Skeletal muscle tissue (tissue), 4 donors: ENCODE results near the gene PLCL2. TPM values are rescaled to one million over a fixed set of nuclear protein-coding genes. Genes with fewer than 3 reads are reported as not detected.

ENCODE experiments used
- H3K27ac ChIP-seq: one replicate; pipeline ENCODE4 v1.7.0; 2013; ENCODE audit warnings: mild to moderate bottlenecking, low read depth, low read length, inconsistent platforms
- H3K27me3 ChIP-seq, 3 donors: one replicate each; pipeline ENCODE4 v1.7.0; 2013; ENCODE audit warnings: low read length in 3 of 3; ENCODE audit not compliant: control insufficient read depth in 3 of 3, insufficient read depth in 3 of 3
- H3K36me3 ChIP-seq, 3 donors: one replicate each; pipeline ENCODE4 v1.7.0; 2013; ENCODE audit warnings: low read length in 3 of 3; ENCODE audit not compliant: control insufficient read depth in 3 of 3, insufficient read depth in 3 of 3
- H3K4me1 ChIP-seq, 3 donors: one replicate each; pipeline ENCODE4 v1.7.0; 2013; ENCODE audit warnings: low read length in 3 of 3, mild to moderate bottlenecking in 3 of 3; ENCODE audit not compliant: control insufficient read depth in 3 of 3, insufficient read depth in 3 of 3
- H3K4me3 ChIP-seq, 3 donors: one replicate each; pipeline ENCODE4 v1.7.0; 2013; ENCODE audit warnings: low read length in 3 of 3
- H3K9ac ChIP-seq, 3 donors: one replicate each; pipeline ENCODE4 v1.7.0; 2013; ENCODE audit warnings: low read length in 3 of 3, mild to moderate bottlenecking in 3 of 3, moderate library complexity in 2 of 3, low read depth in 1 of 3
- H3K9me3 ChIP-seq, 3 donors: one replicate each; pipeline ENCODE4 v1.7.0; 2013; ENCODE audit warnings: low read length in 3 of 3; ENCODE audit not compliant: control insufficient read depth in 3 of 3
- total RNA-seq: library from RNA; depleted of rRNA; stranded (reverse); fragments of >200 nt; gene quantifications from one replicate; pipeline ENCODE4 v1.2.3, GENCODE V29; 2014
- donor health status: Osteomylitis.

The PLCL2 gene
- total RNA-seq, 1 donor from 2014 or later = 83.5 TPM

DNA sequence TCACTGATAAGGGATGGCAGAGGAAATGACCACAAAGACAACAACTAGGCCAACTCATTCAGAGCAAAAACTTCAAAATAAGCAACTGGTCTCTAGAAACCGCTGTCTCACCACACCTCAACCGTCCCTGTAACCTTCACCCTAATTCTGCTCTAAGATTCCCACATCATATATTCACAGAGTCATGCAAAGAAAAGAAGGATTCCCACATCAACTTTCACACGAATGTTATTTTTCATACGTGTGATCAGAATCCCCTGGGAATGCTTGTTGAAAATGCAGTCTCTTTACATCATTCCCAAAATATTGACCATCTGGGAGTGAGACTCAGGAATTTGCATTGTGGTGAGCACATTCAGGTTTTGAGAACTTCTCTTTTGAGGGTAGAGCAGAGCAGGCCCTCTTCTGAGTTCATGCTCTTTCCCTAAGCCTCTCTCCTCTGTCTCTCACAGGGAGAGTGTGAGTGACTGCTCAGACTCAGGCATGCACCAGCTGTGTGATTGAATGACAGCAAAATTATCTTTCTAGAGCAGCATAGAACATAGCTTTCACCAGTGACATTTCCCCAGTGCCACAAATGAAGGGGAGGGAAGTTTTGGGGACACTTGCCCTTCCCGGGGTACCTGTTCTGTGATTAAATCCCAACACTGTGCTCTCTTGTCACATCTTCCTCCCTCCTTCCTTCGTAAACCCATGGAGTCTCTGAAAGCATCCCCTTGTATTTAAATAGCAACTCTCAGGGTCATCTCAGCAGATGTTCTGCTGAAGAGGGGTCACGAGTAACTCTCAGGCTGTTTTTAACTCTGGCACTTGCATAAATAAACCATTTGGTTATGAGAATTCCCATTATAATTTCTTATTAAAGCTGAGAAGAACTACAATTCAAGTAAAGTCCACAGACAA, 170.9 kb downstream of the PLCL2 start:
- peaks cover 10 to 16% (median 13%) of the 10 kb centered on the region in 3 donors for H3K4me1 ChIP-seq
- H3K36me3 ChIP-seq = peaks cover 0 to 4% (median 0%) of the 10 kb centered on the region in 3 donors
- no peaks in the 10 kb centered on the region for H3K9me3 ChIP-seq
- no peaks in the 10 kb centered on the region for H3K27me3 ChIP-seq
- peak overlapping the region; percentile 44 for H3K27ac ChIP-seq
- H3K9ac ChIP-seq = no peak overlapping the region
- H3K4me3 ChIP-seq = no peak overlapping the region

DNA sequence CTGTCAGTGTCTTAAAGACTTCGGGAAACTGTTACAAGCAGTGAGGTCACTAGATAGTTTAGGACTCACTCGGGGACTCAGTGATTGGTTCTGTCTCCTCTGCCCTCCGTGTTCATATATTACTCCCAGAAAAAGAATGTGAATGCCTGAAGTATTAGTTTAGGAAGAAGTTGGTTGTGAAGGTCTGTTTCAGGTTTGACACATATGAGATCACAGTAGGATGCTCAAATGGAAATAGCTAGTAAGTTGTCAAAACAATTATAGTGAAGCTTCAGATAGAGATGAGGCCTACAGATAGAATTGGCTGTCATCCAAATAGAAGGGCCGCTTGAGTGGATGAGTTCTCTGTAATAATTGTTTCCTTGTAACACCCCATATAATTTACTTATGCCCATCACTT, 172.6 kb downstream of the PLCL2 start:
- H3K9me3 ChIP-seq = no peaks in the 10 kb centered on the region
- H3K27me3 ChIP-seq = no peaks in the 10 kb centered on the region
- H3K27ac ChIP-seq = no peak overlapping the region
- peaks cover 0 to 4% (median 0%) of the 10 kb centered on the region in 3 donors for H3K36me3 ChIP-seq
- no peak overlapping the region for H3K4me3 ChIP-seq
- H3K9ac ChIP-seq = no peak overlapping the region
- H3K4me1 ChIP-seq = peaks cover 10 to 20% (median 15%) of the 10 kb centered on the region in 3 donors

- Histone ChIP-seq H3K27ac (no peak overlapping the region), H3K4me1 (peaks cover 9 to 16% (median 11%) of the 10 kb centered on the region in 3 donors), H3K9me3 (no peaks in the 10 kb centered on the region), H3K9ac (no peak overlapping the region), H3K27me3 (no peaks in the 10 kb centered on the region), H3K4me3 (no peak overlapping the region), H3K36me3 (peaks cover 0 to 4% (median 0%) of the 10 kb centered on the region in 3 donors)
Observed at GRCh38 chr3:17059989-17060550, 175.3 kb downstream of the PLCL2 start.

GRCh38 chr3:17061005-17061404, 176.2 kb downstream of the PLCL2 start:
- peaks cover 2 to 8% (median 3%) of the 10 kb centered on the region in 3 donors for H3K4me1 ChIP-seq
- H3K9me3 ChIP-seq = no peaks in the 10 kb centered on the region
- H3K27ac ChIP-seq = no peak overlapping the region
- no peak overlapping the region for H3K9ac ChIP-seq
- no peaks in the 10 kb centered on the region for H3K36me3 ChIP-seq
- no peak overlapping the region for H3K4me3 ChIP-seq
- H3K27me3 ChIP-seq = no peaks in the 10 kb centered on the region

- Histone ChIP-seq H3K9me3 (no peaks in the 10 kb centered on the region), H3K9ac (no peak overlapping the region), H3K4me1 (peaks cover 2 to 8% (median 3%) of the 10 kb centered on the region in 3 donors), H3K4me3 (no peak overlapping the region), H3K27ac (no peak overlapping the region), H3K36me3 (peaks cover 0 to under 1% (median 0%) of the 10 kb centered on the region in 3 donors), H3K27me3 (no peaks in the 10 kb centered on the region)
Observed at GRCh38 chr3:17062736-17063135, 178.0 kb downstream of the PLCL2 start.

- peaks cover 2 to 8% (median 3%) of the 10 kb centered on the region in 3 donors for H3K4me1 ChIP-seq
- H3K4me3 ChIP-seq = no peak overlapping the region
- H3K9ac ChIP-seq = no peak overlapping the region
- no peaks in the 10 kb centered on the region for H3K9me3 ChIP-seq
- no peaks in the 10 kb centered on the region for H3K27me3 ChIP-seq
- peaks cover 0 to 5% (median 3%) of the 10 kb centered on the region in 3 donors for H3K36me3 ChIP-seq
- H3K27ac ChIP-seq = no peak overlapping the region
Observed at GRCh38 chr3:17063596-17063995, 178.8 kb downstream of the PLCL2 start.

DNA sequence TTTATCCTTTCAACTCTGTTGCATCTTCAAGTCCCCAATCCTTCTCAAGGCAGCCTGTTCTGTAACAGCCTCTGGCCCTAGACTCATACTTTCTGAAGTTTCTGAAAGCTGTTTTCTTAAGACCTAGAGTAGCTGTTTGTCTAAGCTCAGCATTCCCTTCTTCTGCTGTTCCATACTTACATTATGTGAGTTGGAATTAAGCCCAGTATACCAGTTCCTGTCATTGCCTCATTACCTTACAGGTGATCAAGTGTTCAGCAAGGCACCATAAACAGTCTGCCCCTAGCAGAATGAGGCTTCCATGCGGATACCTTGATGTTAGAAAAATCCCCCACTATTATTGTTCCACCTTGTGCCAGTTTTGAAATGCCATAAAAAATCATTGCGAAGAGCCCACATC, 180.6 kb downstream of the PLCL2 start:
- Histone ChIP-seq H3K27me3 (no peaks in the 10 kb centered on the region), H3K9ac (no peak overlapping the region), H3K9me3 (no peaks in the 10 kb centered on the region), H3K4me1 (peaks cover 7 to 10% (median 10%) of the 10 kb centered on the region in 3 donors), H3K27ac (no peak overlapping the region), H3K36me3 (peaks cover 0 to 10% (median 3%) of the 10 kb centered on the region in 3 donors), H3K4me3 (no peak overlapping the region)

DNA sequence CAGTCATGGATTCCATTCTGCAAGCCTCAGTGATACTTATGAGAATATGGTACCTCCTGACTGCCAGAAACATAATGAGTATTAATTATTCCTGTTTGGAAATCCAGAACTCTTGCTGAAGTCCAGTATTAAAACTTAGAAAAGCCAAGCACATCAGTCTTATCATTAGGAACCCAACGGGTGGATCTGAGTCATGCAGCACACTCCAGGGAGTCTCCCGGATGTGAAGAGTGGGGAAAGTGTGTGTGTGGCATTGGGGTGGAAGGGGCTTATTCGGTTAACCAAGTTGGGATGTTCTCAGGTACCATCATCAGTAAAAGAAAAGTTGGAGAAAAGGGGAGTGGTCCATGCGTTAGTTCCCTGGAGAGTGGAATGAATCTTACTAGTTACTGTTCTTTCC, 181.1 kb downstream of the PLCL2 start:
- H3K4me3 ChIP-seq = no peak overlapping the region
- peaks cover 0 to 10% (median 3%) of the 10 kb centered on the region in 3 donors for H3K36me3 ChIP-seq
- H3K27me3 ChIP-seq = no peaks in the 10 kb centered on the region
- H3K4me1 ChIP-seq = peaks cover 12 to 15% (median 14%) of the 10 kb centered on the region in 3 donors
- H3K9ac ChIP-seq = no peak overlapping the region
- H3K9me3 ChIP-seq = no peaks in the 10 kb centered on the region
- H3K27ac ChIP-seq = no peak overlapping the region

GRCh38 chr3:17069754-17070153, 185.0 kb downstream of the PLCL2 start:
- Histone ChIP-seq H3K9me3 (no peaks in the 10 kb centered on the region), H3K4me3 (no peak overlapping the region), H3K36me3 (peaks cover 0 to 10% (median 8%) of the 10 kb centered on the region in 3 donors), H3K27me3 (no peaks in the 10 kb centered on the region), H3K9ac (no peak overlapping the region), H3K4me1 (peaks cover 10 to 12% (median 12%) of the 10 kb centered on the region in 3 donors), H3K27ac (peak overlapping the region; percentile 50)
